Trophoblast cell (in vitro differentiated cells and primary cell): Measurements from ENCODE around the gene NLGN4X.

Experiments
- DNase-seq, 2 donors: peaks; one replicate each; pipeline ENCODE4 v3.0.0-alpha.2; 2016
- H2AFZ ChIP-seq: 2 replicates; pipeline ENCODE4 v1.6.1; 2013; ENCODE audit warnings: low read length, moderate library complexity, mild to moderate bottlenecking; ENCODE audit not compliant: insufficient read depth, poor library complexity
- H2AK5ac ChIP-seq: 2 replicates; pipeline ENCODE4 v1.6.1; 2013; ENCODE audit warnings: mild to moderate bottlenecking, low read length
- H2BK120ac ChIP-seq: 2 replicates; pipeline ENCODE4 v1.6.1; 2013; ENCODE audit warnings: low read length, mild to moderate bottlenecking, moderate library complexity; ENCODE audit not compliant: insufficient read depth, poor library complexity
- H2BK12ac ChIP-seq: 2 replicates; pipeline ENCODE4 v1.6.1; 2013; ENCODE audit warnings: mild to moderate bottlenecking, low read length, moderate library complexity
- H2BK5ac ChIP-seq: 2 replicates; pipeline ENCODE4 v1.6.1; 2013; ENCODE audit warnings: low read length, low read depth, moderate library complexity, mild to moderate bottlenecking; ENCODE audit not compliant: poor library complexity
- H3K14ac ChIP-seq: 2 replicates; pipeline ENCODE4 v1.6.1; 2013; ENCODE audit warnings: mild to moderate bottlenecking, low read length
- H3K18ac ChIP-seq: 2 replicates; pipeline ENCODE4 v1.6.1; 2013; ENCODE audit warnings: mild to moderate bottlenecking, low read length
- H3K23ac ChIP-seq: 2 replicates; pipeline ENCODE4 v1.6.1; 2013; ENCODE audit warnings: low read length
- H3K27ac ChIP-seq: 2 replicates; pipeline ENCODE4 v1.5.1; 2013; ENCODE audit warnings: low read depth, mild to moderate bottlenecking, inconsistent platforms, low read length, moderate library complexity
- H3K27me3 ChIP-seq: 2 replicates; pipeline ENCODE4 v1.6.1; 2013; ENCODE audit warnings: inconsistent platforms, mild to moderate bottlenecking, low read length, moderate library complexity; ENCODE audit not compliant: insufficient read depth
- H3K36me3 ChIP-seq, 2 experiments: 1 replicate in 1 of 2; 2 replicates in 1 of 2; pipeline ENCODE4 v1.6.1; 2013; ENCODE audit warnings: low read length in 2 of 2, mild to moderate bottlenecking in 2 of 2, moderate library complexity in 1 of 2; ENCODE audit not compliant: insufficient read depth in 2 of 2, control insufficient read depth in 1 of 2
- H3K4ac ChIP-seq: 2 replicates; pipeline ENCODE4 v1.6.1; 2013; ENCODE audit warnings: low read depth, mild to moderate bottlenecking, low read length, moderate library complexity
- H3K4me1 ChIP-seq, 2 experiments: 1 replicate in 1 of 2; 2 replicates in 1 of 2; pipeline ENCODE4 v1.6.1; 2013; ENCODE audit warnings: low read length in 2 of 2, mild to moderate bottlenecking in 2 of 2, moderate library complexity in 1 of 2; ENCODE audit not compliant: insufficient read depth in 2 of 2, control insufficient read depth in 1 of 2
- H3K4me2 ChIP-seq: 2 replicates; pipeline ENCODE4 v1.6.1; 2013; ENCODE audit warnings: inconsistent platforms, mild to moderate bottlenecking, low read length, moderate library complexity
- H3K4me3 ChIP-seq: 2 replicates; pipeline ENCODE4 v1.5.1; 2013; ENCODE audit warnings: mild to moderate bottlenecking, low read depth, low read length, inconsistent platforms
- H3K79me1 ChIP-seq: one replicate; pipeline ENCODE4 v1.6.1; 2013; ENCODE audit warnings: low read length
- H3K79me2 ChIP-seq: 2 replicates; pipeline ENCODE4 v1.6.1; 2013; ENCODE audit warnings: low read length, mild to moderate bottlenecking; ENCODE audit not compliant: control insufficient read depth, insufficient read depth, poor library complexity
- H3K9ac ChIP-seq: 2 replicates; pipeline ENCODE4 v1.6.1; 2013; ENCODE audit warnings: mild to moderate bottlenecking, low read length
- H3K9me3 ChIP-seq: 2 replicates; pipeline ENCODE4 v1.6.1; 2013; ENCODE audit warnings: low read depth, mild to moderate bottlenecking, control low read depth, inconsistent platforms, low read length; ENCODE audit not compliant: insufficient read depth
- H4K12ac ChIP-seq: 2 replicates; pipeline ENCODE4 v1.6.1; 2013; ENCODE audit warnings: low read depth, mild to moderate bottlenecking, low read length, moderate library complexity
- H4K8ac ChIP-seq: 2 replicates; pipeline ENCODE4 v1.6.1; 2013; ENCODE audit warnings: low read depth, mild to moderate bottlenecking, low read length, moderate library complexity
- H4K91ac ChIP-seq: one replicate; pipeline ENCODE4 v1.6.1; 2013; ENCODE audit warnings: low read depth, mild to moderate bottlenecking, low read length, moderate library complexity
- WGBS: extraction: QIAGEN DNeasy Blood & Tissue Kit; methylation state at CpG from one replicate; pipeline ENCODE4 v1.1.7; 2013; ENCODE audit warnings: missing lambda C conversion rate; ENCODE audit not compliant: insufficient read length, insufficient coverage; ENCODE audit errors: extremely low coverage; 5-methylcytosine and 5-hydroxymethylcytosine counted together

The NLGN4X gene

DNA sequence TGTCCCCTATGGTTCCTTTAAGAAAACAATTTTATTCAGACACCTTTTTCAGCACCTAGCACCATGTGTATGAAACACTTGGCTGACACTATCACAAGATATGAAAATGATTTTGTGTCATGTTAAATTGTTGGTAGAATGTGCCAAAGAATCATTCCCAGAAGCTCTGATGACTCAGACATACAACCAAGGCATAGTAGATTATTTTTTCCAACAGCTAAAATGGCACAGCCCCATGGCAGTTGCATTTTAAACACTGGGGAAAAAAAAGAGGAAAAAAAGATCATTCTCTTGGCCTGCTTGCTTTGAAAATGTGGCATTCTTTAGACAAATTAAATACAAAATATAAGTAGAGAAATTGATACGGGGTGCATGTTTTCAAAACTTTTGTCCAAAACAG lies 230.2 kb downstream of the NLGN4X start:
- Histone ChIP-seq H4K12ac (no peak overlapping the region), H2AK5ac (no peak overlapping the region), H3K79me1 (no peaks in the 10 kb centered on the region), H2BK5ac (no peak overlapping the region), H3K9me3 (no peaks in the 10 kb centered on the region), H3K4me2 (no peak overlapping the region), H3K4me3 (no peak overlapping the region), H3K79me2 (no peaks in the 10 kb centered on the region), H4K8ac (no peak overlapping the region), H3K23ac (no peak overlapping the region), H2BK12ac (no peak overlapping the region), H2BK120ac (no peak overlapping the region), H3K36me3 (no peaks in the 10 kb centered on the region), H4K91ac (no peak overlapping the region), H3K4ac (no peak overlapping the region), H3K27me3 (no peaks in the 10 kb centered on the region), H3K4me1 (no peaks in the 10 kb centered on the region), H3K9ac (no peak overlapping the region), H3K27ac (no peak overlapping the region), H2AFZ (no peak overlapping the region), H3K14ac (no peak overlapping the region), H3K18ac (no peak overlapping the region)
- no CpG with 5 or more reads among the region's 1 CpG for WGBS
- DNase-seq = no peak

DNA sequence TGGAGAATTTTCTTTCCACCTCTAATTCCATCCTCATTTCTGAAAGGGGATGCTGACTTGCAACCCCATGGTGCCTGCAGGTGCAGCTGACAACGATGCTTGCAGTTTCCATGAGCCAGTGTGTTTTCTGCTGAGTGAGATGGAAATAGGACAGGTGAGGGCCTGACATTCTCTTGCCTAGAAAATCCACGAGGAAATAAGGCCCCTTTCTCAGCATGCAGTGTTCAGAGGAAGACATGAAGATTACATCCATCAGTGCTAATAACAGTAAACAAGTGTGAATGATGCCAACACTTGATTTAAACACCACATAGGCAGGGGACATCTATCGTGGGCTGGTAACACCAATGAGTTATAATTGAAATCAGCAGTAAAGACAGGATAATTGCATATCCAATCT lies 237.3 kb downstream of the NLGN4X start:
- Histone ChIP-seq H4K91ac (no peak overlapping the region), H3K14ac (no peak overlapping the region), H3K27ac (no peak overlapping the region), H2BK12ac (no peak overlapping the region), H3K4me2 (no peak overlapping the region), H4K8ac (no peak overlapping the region), H3K79me2 (no peaks in the 10 kb centered on the region), H3K79me1 (no peaks in the 10 kb centered on the region), H2BK120ac (no peak overlapping the region), H2AK5ac (no peak overlapping the region), H3K23ac (no peak overlapping the region), H2AFZ (no peak overlapping the region), H3K4ac (no peak overlapping the region), H3K18ac (no peak overlapping the region), H3K27me3 (no peaks in the 10 kb centered on the region), H3K9me3 (no peaks in the 10 kb centered on the region), H3K9ac (no peak overlapping the region), H3K4me3 (no peak overlapping the region), H4K12ac (no peak overlapping the region), H3K4me1 (no peaks in the 10 kb centered on the region), H2BK5ac (no peak overlapping the region), H3K36me3 (no peaks in the 10 kb centered on the region)
- DNase-seq = no peak
- no CpG with 5 or more reads among the region's 3 CpGs for WGBS

DNA sequence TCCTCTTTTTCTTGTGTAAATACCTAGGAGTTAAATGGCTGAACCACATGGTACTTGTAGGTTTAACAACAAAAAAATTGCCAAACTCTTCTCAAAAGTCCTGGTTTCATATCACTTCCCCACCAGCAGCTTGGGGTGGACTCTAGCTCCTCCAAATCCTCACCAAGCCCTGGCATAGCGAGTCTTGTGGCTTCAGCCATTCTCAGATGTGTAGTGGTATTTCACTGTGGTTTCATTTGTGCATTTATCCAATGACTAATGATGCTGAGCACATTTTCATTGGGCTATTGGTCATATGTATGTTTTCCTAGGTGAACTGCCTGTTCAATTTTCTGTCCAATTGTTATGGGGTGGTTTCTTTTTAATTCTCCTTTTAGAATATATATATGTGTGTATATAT lies 249.3 kb downstream of the NLGN4X start:
- no peak overlapping the region for H2BK120ac ChIP-seq
- no peak overlapping the region for H3K27ac ChIP-seq
- no peak overlapping the region for H2BK5ac ChIP-seq
- no peaks in the 10 kb centered on the region for H3K36me3 ChIP-seq
- no peaks in the 10 kb centered on the region for H3K79me2 ChIP-seq
- no peak overlapping the region for H3K18ac ChIP-seq
- no peak overlapping the region for H2AFZ ChIP-seq
- WGBS = no CpG with 5 or more reads among the region's 1 CpG
- H3K4me1 ChIP-seq = no peaks in the 10 kb centered on the region
- H4K8ac ChIP-seq = no peak overlapping the region
- H4K91ac ChIP-seq = no peak overlapping the region
- H3K9ac ChIP-seq = no peak overlapping the region
- no peak overlapping the region for H3K23ac ChIP-seq
- no peak overlapping the region for H2BK12ac ChIP-seq
- H2AK5ac ChIP-seq = no peak overlapping the region
- no peaks in the 10 kb centered on the region for H3K79me1 ChIP-seq
- H3K27me3 ChIP-seq = no peaks in the 10 kb centered on the region
- no peak overlapping the region for H3K14ac ChIP-seq
- H3K9me3 ChIP-seq = no peaks in the 10 kb centered on the region
- no peak overlapping the region for H3K4me2 ChIP-seq
- no peak overlapping the region for H4K12ac ChIP-seq
- H3K4me3 ChIP-seq = no peak overlapping the region
- no peak overlapping the region for H3K4ac ChIP-seq
- DNase-seq = no peak

DNA sequence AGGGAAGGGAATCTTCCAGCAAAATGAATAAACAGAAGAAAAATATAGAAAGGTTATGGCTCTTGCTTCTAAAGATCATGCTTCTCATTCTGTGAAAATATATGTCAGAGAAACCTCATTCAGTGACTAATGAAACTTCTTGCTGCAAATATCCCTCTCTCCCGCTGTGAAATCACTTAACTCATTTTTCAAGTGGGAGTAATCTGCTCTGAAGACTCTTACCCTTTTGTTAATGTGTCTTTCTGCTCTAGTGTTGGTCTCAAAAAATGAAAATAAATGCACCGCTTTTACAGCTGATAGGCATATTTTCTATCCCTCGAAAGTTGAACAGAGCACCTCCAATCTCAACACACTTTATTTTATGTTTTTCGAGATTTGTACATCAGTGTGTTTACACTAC lies 252.3 kb downstream of the NLGN4X start:
- no peak for DNase-seq
- Histone ChIP-seq H4K91ac (no peak overlapping the region), H3K4me2 (no peak overlapping the region), H3K27ac (no peak overlapping the region), H3K4ac (no peak overlapping the region), H2AFZ (no peak overlapping the region), H2BK12ac (no peak overlapping the region), H4K12ac (no peak overlapping the region), H3K4me3 (no peak overlapping the region), H4K8ac (no peak overlapping the region), H2BK120ac (no peak overlapping the region), H2BK5ac (no peak overlapping the region), H3K9me3 (no peaks in the 10 kb centered on the region), H3K36me3 (no peaks in the 10 kb centered on the region), H2AK5ac (no peak overlapping the region), H3K14ac (no peak overlapping the region), H3K23ac (no peak overlapping the region), H3K18ac (no peak overlapping the region), H3K79me2 (no peaks in the 10 kb centered on the region), H3K9ac (no peak overlapping the region), H3K27me3 (no peaks in the 10 kb centered on the region), H3K79me1 (no peaks in the 10 kb centered on the region), H3K4me1 (no peaks in the 10 kb centered on the region)
- WGBS = no CpG with 5 or more reads among the region's 4 CpGs

DNA sequence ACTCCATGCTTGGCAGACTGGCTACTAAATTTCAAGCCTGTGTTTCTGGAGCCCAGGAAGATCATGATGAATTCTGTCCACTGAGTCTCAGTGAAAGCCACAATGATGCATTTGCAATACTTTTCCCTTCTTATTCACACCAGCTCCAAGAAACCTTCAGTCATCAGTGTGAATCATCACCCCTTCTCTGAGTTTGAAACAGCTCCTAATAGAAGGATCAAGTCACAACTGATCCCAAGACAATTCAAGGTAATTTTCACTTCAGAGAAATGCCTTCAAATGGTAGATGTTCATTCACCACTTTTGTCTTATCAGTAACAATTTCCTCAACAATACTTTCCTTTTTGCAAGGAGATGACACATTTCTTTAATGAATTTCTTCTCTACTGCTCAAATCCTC lies 257.4 kb downstream of the NLGN4X start:
- Histone ChIP-seq H2BK120ac (no peak overlapping the region), H3K9ac (no peak overlapping the region), H2AFZ (no peak overlapping the region), H3K23ac (no peak overlapping the region), H3K4me1 (no peaks in the 10 kb centered on the region), H3K4ac (no peak overlapping the region), H2AK5ac (no peak overlapping the region), H2BK12ac (no peak overlapping the region), H3K14ac (no peak overlapping the region), H3K27ac (no peak overlapping the region), H3K79me2 (no peaks in the 10 kb centered on the region), H3K4me2 (no peak overlapping the region), H3K36me3 (no peaks in the 10 kb centered on the region), H2BK5ac (no peak overlapping the region), H3K18ac (no peak overlapping the region), H3K4me3 (no peak overlapping the region), H4K8ac (no peak overlapping the region), H3K79me1 (no peaks in the 10 kb centered on the region), H4K12ac (no peak overlapping the region), H4K91ac (no peak overlapping the region), H3K27me3 (no peaks in the 10 kb centered on the region), H3K9me3 (no peaks in the 10 kb centered on the region)
- no peak for DNase-seq
